ENCODE results near the gene ORAI3.

DNA sequence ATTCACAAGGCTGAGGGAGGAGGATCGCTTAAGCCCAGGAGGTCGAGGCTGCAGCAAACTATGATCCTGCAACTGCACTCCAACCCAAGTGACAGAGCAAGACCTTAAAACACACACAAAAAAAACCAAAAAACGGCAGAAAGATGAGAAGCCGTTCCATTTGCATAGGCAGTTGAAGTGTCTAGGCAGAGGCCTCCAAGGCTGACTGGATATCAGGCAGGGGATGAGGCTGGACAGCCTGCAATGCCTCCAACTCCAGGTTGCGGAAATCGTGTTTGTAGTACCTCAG lies 27.5 kb upstream of the ORAI3 start:
- TF ChIP-seq BHLHE40 (IDR thresholded peaks at IDR 0.05; ENCODE audit: borderline replicate concordance) (no peak), ARNT (IDR thresholded peaks at IDR 0.05) (no peak), TARDBP (IDR thresholded peaks at IDR 0.05) (no peak), SP1 (IDR thresholded peaks at IDR 0.05) (no peak), SUZ12 (IDR thresholded peaks at IDR 0.05) (no peak), ZNF384 (IDR thresholded peaks at IDR 0.05) (no peak), ELF4 (IDR thresholded peaks at IDR 0.05) (no peak), FOXA1 (IDR thresholded peaks at IDR 0.05) (no peak), NFRKB (IDR thresholded peaks at IDR 0.05) (no peak)

Measured in HEK293T (cell line).